HepG2 (cell line): ENCODE results near the gene MYO1C. TPM values are rescaled to one million over a fixed set of nuclear protein-coding genes. Genes with fewer than 3 reads are reported as not detected.
A peak's percentile ranks its signal among the peaks of the same experiment; 100 is the strongest.

Experiments
- CAMTA2 ChIP-seq: sonication (generic); formaldehyde crosslinking; IDR thresholded peaks from 2 replicates; pipeline ENCODE4 v1.4.0; 2020; ENCODE audit warnings: mild to moderate bottlenecking, missing genetic modification reagents, borderline replicate concordance
- DMTF1 ChIP-seq: sonication (generic); formaldehyde crosslinking; IDR thresholded peaks from 2 replicates; pipeline ENCODE4 v1.4.0; 2020; ENCODE audit warnings: mild to moderate bottlenecking, missing genetic modification reagents
- DNMT3B ChIP-seq: conservative IDR thresholded peaks from 2 replicates; pipeline ENCODE4 v1.6.1; 2016; ENCODE audit warnings: missing biosample characterization, control low read depth
- FOXK1 ChIP-seq: sonication (generic); formaldehyde crosslinking; IDR thresholded peaks from 2 replicates; pipeline ENCODE4 v1.4.0; 2020; ENCODE audit warnings: low read depth, missing genetic modification reagents, borderline replicate concordance
- GLI4 ChIP-seq: sonication (generic); formaldehyde crosslinking; IDR thresholded peaks from 2 replicates; pipeline ENCODE4 v1.5.1; 2020; ENCODE audit warnings: missing genetic modification reagents, mild to moderate bottlenecking, moderate library complexity, borderline replicate concordance
- POLR2A ChIP-seq, 2 experiments: IDR thresholded peaks; 2 replicates each; pipeline ENCODE4 v1.6.1; 2011; ENCODE audit warnings: low read depth in 2 of 2, low read length in 2 of 2, mild to moderate bottlenecking in 1 of 2, moderate library complexity in 1 of 2; ENCODE audit not compliant: insufficient read depth in 1 of 2
- SCMH1 ChIP-seq: sonication (generic); formaldehyde crosslinking; IDR thresholded peaks from 2 replicates; pipeline ENCODE4 v1.9.0; 2021; ENCODE audit warnings: missing genetic modification reagents, mild to moderate bottlenecking, borderline replicate concordance
- SMAD1 ChIP-seq: sonication (generic); formaldehyde crosslinking; IDR thresholded peaks from 2 replicates; pipeline ENCODE4 v1.4.0; 2020; ENCODE audit warnings: missing genetic modification reagents, low read depth, mild to moderate bottlenecking, borderline replicate concordance
- SUZ12 ChIP-seq: fragments of 150-350 bp; IDR thresholded peaks from 2 replicates; pipeline ENCODE4 v1.6.1; 2014; ENCODE audit warnings: low read depth, low read length
- TBX3 ChIP-seq: fragments of 450-650 bp; IDR thresholded peaks from 2 replicates; pipeline ENCODE4 v1.6.1; 2017; ENCODE audit warnings: antibody characterized with exemption, mild to moderate bottlenecking, inconsistent platforms, borderline replicate concordance
- ZNF232 ChIP-seq: sonication (generic); formaldehyde crosslinking; IDR thresholded peaks from 2 replicates; pipeline ENCODE4 v1.4.0; 2020; ENCODE audit warnings: missing genetic modification reagents, borderline replicate concordance
- ZNF776 ChIP-seq: sonication (generic); formaldehyde crosslinking; IDR thresholded peaks from 2 replicates; pipeline ENCODE4 v1.4.0; 2020; ENCODE audit warnings: mild to moderate bottlenecking, missing genetic modification reagents
- polyA plus RNA-seq, 8 experiments: library from polyadenylated mRNA; depleted of rRNA in 3 of 8; stranded (reverse) in 7 of 8; unstranded in 1 of 8; fragments of >200 nt; fragmentation: Illumina TruSeq in 4 of 8; extraction: Trizol in 4 of 8; gene quantifications; 2 replicates each; pipeline versions ENCODE4 v1.2.1 to v1.2.3, GENCODE V29; 2011 to 2016; ENCODE audit warnings: low read depth in 4 of 8, missing spikeins in 1 of 8, mixed read lengths in 1 of 8; ENCODE audit not compliant: insufficient read depth in 1 of 8
- total RNA-seq, 5 experiments: library from RNA; depleted of rRNA; stranded (reverse); fragments of >200 nt; fragmentation: Illumina TruSeq; extraction: Trizol; gene quantifications; 2 replicates each; pipeline ENCODE4 v1.2.3, GENCODE V29; 2016; ENCODE audit warnings: low read depth in 1 of 5
- TF ChIP-seq, protein P1 (sequence below), 2 experiments: fragments of 450-650 bp in 1 of 2; sonication (generic) in 1 of 2; formaldehyde crosslinking in 1 of 2; IDR thresholded peaks; 2 replicates each; pipeline versions ENCODE4 v1.6.1 to v1.8.0; 2016 to 2022; ENCODE audit warnings: antibody characterized with exemption in 1 of 2, mild to moderate bottlenecking in 1 of 2, missing genetic modification reagents in 1 of 2
- TF ChIP-seq, protein P2 (sequence below): sonication (generic); formaldehyde crosslinking; IDR thresholded peaks from 2 replicates; pipeline ENCODE4 v1.5.0; 2020; ENCODE audit warnings: mild to moderate bottlenecking, missing genetic modification reagents

MYO1C gene
- total and polyA plus RNA-seq, 2 of the 13 experiments (the other 11 are each of a cell fraction or from before 2014, with no cell fraction given) = 22.7 to 40.8 TPM

GRCh38 chr17:1490643-1491442 lies 1.6 kb downstream of the MYO1C start (continued):
- TF ChIP-seq, protein P1, sequence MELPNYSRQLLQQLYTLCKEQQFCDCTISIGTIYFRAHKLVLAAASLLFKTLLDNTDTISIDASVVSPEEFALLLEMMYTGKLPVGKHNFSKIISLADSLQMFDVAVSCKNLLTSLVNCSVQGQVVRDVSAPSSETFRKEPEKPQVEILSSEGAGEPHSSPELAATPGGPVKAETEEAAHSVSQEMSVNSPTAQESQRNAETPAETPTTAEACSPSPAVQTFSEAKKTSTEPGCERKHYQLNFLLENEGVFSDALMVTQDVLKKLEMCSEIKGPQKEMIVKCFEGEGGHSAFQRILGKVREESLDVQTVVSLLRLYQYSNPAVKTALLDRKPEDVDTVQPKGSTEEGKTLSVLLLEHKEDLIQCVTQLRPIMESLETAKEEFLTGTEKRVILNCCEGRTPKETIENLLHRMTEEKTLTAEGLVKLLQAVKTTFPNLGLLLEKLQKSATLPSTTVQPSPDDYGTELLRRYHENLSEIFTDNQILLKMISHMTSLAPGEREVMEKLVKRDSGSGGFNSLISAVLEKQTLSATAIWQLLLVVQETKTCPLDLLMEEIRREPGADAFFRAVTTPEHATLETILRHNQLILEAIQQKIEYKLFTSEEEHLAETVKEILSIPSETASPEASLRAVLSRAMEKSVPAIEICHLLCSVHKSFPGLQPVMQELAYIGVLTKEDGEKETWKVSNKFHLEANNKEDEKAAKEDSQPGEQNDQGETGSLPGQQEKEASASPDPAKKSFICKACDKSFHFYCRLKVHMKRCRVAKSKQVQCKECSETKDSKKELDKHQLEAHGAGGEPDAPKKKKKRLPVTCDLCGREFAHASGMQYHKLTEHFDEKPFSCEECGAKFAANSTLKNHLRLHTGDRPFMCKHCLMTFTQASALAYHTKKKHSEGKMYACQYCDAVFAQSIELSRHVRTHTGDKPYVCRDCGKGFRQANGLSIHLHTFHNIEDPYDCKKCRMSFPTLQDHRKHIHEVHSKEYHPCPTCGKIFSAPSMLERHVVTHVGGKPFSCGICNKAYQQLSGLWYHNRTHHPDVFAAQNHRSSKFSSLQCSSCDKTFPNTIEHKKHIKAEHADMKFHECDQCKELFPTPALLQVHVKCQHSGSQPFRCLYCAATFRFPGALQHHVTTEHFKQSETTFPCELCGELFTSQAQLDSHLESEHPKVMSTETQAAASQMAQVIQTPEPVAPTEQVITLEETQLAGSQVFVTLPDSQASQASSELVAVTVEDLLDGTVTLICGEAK (IDR thresholded peaks at IDR 0.05) = no peak
- TF ChIP-seq, protein P1 (CRISPR knock-in tag; IDR thresholded peaks at IDR 0.05) = peak; percentile 70
- no peak for TF ChIP-seq DNMT3B
- no peak; the same call in 1 of the 2 replicates for TF ChIP-seq ZNF232 (CRISPR knock-in tag)
- TF ChIP-seq TBX3 = no peak
- no peak for TF ChIP-seq SCMH1 (CRISPR knock-in tag)
- TF ChIP-seq CAMTA2 (CRISPR knock-in tag) = no peak
- TF ChIP-seq SMAD1 (CRISPR knock-in tag) = no peak
- TF ChIP-seq GLI4 = peak; percentile 60; the same call in 1 of the 2 replicates
- TF ChIP-seq SUZ12 = no peak
- TF ChIP-seq, protein P2, sequence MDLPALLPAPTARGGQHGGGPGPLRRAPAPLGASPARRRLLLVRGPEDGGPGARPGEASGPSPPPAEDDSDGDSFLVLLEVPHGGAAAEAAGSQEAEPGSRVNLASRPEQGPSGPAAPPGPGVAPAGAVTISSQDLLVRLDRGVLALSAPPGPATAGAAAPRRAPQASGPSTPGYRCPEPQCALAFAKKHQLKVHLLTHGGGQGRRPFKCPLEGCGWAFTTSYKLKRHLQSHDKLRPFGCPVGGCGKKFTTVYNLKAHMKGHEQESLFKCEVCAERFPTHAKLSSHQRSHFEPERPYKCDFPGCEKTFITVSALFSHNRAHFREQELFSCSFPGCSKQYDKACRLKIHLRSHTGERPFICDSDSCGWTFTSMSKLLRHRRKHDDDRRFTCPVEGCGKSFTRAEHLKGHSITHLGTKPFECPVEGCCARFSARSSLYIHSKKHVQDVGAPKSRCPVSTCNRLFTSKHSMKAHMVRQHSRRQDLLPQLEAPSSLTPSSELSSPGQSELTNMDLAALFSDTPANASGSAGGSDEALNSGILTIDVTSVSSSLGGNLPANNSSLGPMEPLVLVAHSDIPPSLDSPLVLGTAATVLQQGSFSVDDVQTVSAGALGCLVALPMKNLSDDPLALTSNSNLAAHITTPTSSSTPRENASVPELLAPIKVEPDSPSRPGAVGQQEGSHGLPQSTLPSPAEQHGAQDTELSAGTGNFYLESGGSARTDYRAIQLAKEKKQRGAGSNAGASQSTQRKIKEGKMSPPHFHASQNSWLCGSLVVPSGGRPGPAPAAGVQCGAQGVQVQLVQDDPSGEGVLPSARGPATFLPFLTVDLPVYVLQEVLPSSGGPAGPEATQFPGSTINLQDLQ (CRISPR knock-in tag) = no peak
- TF ChIP-seq DMTF1 = no peak
- TF ChIP-seq FOXK1 (CRISPR knock-in tag) = no peak
- no peak; the same call in 1 of the 2 replicates for TF ChIP-seq ZNF776 (CRISPR knock-in tag)
- TF ChIP-seq POLR2A (IDR thresholded peaks at IDR 0.05; ENCODE audit: insufficient read depth in 1 of 2, low read depth in 2 of 2, low read length in 2 of 2) = peak; percentile 28 to 71; a peak in 3 of 4 replicates
